ENCODE measurements around the gene ZNF319. TPM values are rescaled to one million over a fixed set of nuclear protein-coding genes. Genes with fewer than 3 reads are reported as not detected.

ZNF319 gene
- total RNA-seq, 3 donors from 2014 or later (not counting 1 experiment from before 2014, with no cell fraction given) = 15.9 to 31.3 (median 29.3) TPM

DNA sequence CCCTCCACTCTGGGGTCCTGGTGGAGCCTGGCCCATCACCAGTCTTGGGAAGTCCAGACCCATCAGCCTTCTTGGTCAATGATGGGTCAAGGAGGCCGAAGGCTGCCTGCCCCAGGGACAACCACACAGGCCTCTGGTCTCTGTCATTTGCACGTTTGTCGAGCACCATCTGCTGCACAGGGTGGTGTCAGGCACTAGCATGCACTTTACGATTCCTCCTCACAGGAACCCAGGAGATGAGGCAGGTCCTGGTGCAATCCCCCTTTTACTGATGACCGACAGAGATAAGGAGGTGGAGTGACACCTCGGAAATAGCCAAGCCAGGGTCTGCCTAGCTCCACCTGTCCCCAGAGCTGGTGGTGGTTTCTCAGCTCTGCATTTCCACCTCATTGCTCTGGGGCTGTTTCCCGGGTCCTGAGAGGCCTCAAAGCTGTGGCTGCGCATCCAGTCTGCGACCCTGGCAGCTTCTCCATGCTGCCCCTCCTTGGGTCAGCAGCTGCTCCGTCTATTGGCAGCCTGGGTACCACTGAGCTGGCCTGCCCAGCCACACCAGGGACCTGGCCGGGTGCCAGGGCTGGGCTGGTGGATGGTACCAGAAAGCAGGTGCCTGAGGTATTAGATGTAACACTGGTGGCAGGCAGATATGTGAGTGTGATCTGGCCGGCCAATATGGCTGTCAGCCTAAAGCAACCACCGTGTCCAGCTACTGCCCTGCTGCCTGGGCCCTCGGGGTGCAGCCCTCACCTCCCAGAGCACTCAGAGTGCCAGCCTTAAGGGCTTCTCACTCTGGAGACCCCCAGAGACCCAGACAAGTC is 35.1 kb upstream of the ZNF319 start:
- no peak overlapping the region for H3K4me3 ChIP-seq (ENCODE audit: low read length)

DNA sequence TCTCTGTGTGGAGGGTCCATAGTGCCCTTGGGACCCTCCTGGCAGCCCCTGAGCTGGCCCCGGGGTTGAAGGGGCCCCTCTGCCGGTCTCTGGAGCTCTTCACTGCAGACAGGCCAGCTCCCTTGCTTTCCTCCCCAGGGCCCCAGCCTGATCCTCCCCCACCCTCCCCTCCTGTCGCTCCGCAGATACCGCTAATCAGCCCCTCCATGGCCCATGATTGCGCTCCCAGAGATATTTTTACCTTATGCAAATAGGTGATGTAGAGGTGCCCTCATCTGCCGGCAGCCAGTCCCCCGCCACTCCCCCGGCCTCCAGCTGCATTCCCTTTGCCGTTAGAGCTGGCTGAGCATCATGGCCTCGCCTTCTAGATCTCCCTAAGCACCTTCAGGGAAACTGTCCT is 34.3 kb upstream of the ZNF319 start:
- DNase-seq = no peak

More for the DNA sequence above, 35.1 kb upstream of the ZNF319 start:
- Mint-ChIP-seq H3K4me3 (no peak overlapping the region), H3K36me3 (no peaks in the 10 kb centered on the region), H3K27me3 (ENCODE audit: low read depth in 2 of 2) (no peaks in the 10 kb centered on the region), H3K27ac (no peak overlapping the region), H3K9me3 (no peaks in the 10 kb centered on the region), H3K4me1 (no peaks in the 10 kb centered on the region)
- Histone ChIP-seq H3K27ac (ENCODE audit: low read length) (no peak overlapping the region), H3K27me3 (ENCODE audit: control insufficient read depth, insufficient read depth, low read length) (no peaks in the 10 kb centered on the region), H3K9me3 (ENCODE audit: control insufficient read depth, insufficient read depth, low read length) (no peaks in the 10 kb centered on the region), H3K36me3 (ENCODE audit: control insufficient read depth, insufficient read depth, low read length) (no peaks in the 10 kb centered on the region), H3K4me1 (ENCODE audit: control insufficient read depth, insufficient read depth, low read length) (no peaks in the 10 kb centered on the region)
- intact Hi-C loops (cut with micrococcal nuclease) = no loop called here
- TF ChIP-seq, protein P1, sequence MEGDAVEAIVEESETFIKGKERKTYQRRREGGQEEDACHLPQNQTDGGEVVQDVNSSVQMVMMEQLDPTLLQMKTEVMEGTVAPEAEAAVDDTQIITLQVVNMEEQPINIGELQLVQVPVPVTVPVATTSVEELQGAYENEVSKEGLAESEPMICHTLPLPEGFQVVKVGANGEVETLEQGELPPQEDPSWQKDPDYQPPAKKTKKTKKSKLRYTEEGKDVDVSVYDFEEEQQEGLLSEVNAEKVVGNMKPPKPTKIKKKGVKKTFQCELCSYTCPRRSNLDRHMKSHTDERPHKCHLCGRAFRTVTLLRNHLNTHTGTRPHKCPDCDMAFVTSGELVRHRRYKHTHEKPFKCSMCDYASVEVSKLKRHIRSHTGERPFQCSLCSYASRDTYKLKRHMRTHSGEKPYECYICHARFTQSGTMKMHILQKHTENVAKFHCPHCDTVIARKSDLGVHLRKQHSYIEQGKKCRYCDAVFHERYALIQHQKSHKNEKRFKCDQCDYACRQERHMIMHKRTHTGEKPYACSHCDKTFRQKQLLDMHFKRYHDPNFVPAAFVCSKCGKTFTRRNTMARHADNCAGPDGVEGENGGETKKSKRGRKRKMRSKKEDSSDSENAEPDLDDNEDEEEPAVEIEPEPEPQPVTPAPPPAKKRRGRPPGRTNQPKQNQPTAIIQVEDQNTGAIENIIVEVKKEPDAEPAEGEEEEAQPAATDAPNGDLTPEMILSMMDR (IDR thresholded peaks at IDR 0.05) = no peak
- ATAC-seq (no peak), DNase-seq (no peak)
- 88% methylated on average over 14 of the region's 14 CpGs for WGBS (ENCODE audit: insufficient coverage)

DNA sequence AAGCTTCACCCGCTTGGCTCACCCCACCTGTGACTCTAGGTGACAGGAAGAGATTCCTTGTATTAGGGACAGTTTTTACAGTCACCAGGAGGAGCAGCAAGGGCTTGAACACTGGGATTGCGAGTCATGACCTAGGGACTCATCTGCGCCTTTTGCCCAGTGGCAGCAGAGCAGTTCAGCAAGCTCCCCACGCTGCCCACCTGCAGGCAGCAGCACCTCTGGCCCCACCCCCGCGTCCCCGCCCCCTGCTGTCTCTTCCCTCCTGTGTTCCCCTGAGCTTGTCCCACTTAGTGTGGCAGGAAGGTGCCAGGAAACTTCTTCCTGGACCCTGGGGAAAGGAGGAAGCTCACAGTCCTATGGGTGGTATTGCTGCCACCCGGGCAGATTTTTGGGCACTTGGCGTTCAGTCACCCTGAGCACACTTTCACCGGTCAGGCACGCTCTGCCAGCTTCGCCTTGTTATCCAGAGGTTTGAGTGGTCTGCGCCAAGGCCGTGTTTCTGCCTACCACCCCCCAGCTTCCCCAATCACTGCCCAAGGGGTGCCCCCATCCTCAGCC is 33.7 kb upstream of the ZNF319 start:
- no peak for DNase-seq
- no peaks in the 10 kb centered on the region for H3K4me1 ChIP-seq (ENCODE audit: control insufficient read depth, insufficient read depth, low read length)
- Mint-ChIP-seq H3K4me1 (no peaks in the 10 kb centered on the region), H3K4me3 (no peak overlapping the region), H3K36me3 (no peaks in the 10 kb centered on the region), H3K27ac (no peak overlapping the region), H3K27me3 (ENCODE audit: low read depth in 2 of 2) (peaks cover 7 to 8% of the 10 kb centered on the region in 2 donors), H3K9me3 (no peaks in the 10 kb centered on the region)
- H3K27me3 ChIP-seq (ENCODE audit: control insufficient read depth, insufficient read depth, low read length) = no peaks in the 10 kb centered on the region
- intact Hi-C loops (cut with micrococcal nuclease) = no loop called here
- no peak for ATAC-seq
- H3K36me3 ChIP-seq (ENCODE audit: control insufficient read depth, insufficient read depth, low read length) = no peaks in the 10 kb centered on the region
- TF ChIP-seq, protein P1 (IDR thresholded peaks at IDR 0.05) = no peak
- H3K27ac ChIP-seq (ENCODE audit: low read length) = no peak overlapping the region
- H3K9me3 ChIP-seq (ENCODE audit: control insufficient read depth, insufficient read depth, low read length) = no peaks in the 10 kb centered on the region
- H3K4me3 ChIP-seq (ENCODE audit: low read length) = no peak overlapping the region
- WGBS (ENCODE audit: insufficient coverage) = 86% methylated on average over 14 of the region's 14 CpGs

More for the DNA sequence above, 34.3 kb upstream of the ZNF319 start:
- Mint-ChIP-seq H3K27me3 (ENCODE audit: low read depth in 2 of 2) (peaks cover 2 to 3% of the 10 kb centered on the region in 2 donors), H3K27ac (no peak overlapping the region), H3K4me3 (no peak overlapping the region), H3K36me3 (no peaks in the 10 kb centered on the region), H3K9me3 (no peaks in the 10 kb centered on the region), H3K4me1 (no peaks in the 10 kb centered on the region)
- Histone ChIP-seq H3K27me3 (ENCODE audit: control insufficient read depth, insufficient read depth, low read length) (no peaks in the 10 kb centered on the region), H3K27ac (ENCODE audit: low read length) (no peak overlapping the region), H3K4me1 (ENCODE audit: control insufficient read depth, insufficient read depth, low read length) (no peaks in the 10 kb centered on the region), H3K4me3 (ENCODE audit: low read length) (no peak overlapping the region), H3K9me3 (ENCODE audit: control insufficient read depth, insufficient read depth, low read length) (no peaks in the 10 kb centered on the region), H3K36me3 (ENCODE audit: control insufficient read depth, insufficient read depth, low read length) (no peaks in the 10 kb centered on the region)
- ATAC-seq = no peak
- TF ChIP-seq, protein P1 (IDR thresholded peaks at IDR 0.05) = no peak
- 84% methylated on average over 11 of the region's 11 CpGs for WGBS (ENCODE audit: insufficient coverage)
- intact Hi-C loops (cut with micrococcal nuclease) = no loop called here

All from natural killer cell (primary cell).